ENCODE data around the gene CABP4. TPM values are rescaled to one million over a fixed set of nuclear protein-coding genes. Genes with fewer than 3 reads are reported as not detected.

The CABP4 gene
- total RNA-seq, 1 donor from 2014 or later = 0.35 TPM

DNA sequence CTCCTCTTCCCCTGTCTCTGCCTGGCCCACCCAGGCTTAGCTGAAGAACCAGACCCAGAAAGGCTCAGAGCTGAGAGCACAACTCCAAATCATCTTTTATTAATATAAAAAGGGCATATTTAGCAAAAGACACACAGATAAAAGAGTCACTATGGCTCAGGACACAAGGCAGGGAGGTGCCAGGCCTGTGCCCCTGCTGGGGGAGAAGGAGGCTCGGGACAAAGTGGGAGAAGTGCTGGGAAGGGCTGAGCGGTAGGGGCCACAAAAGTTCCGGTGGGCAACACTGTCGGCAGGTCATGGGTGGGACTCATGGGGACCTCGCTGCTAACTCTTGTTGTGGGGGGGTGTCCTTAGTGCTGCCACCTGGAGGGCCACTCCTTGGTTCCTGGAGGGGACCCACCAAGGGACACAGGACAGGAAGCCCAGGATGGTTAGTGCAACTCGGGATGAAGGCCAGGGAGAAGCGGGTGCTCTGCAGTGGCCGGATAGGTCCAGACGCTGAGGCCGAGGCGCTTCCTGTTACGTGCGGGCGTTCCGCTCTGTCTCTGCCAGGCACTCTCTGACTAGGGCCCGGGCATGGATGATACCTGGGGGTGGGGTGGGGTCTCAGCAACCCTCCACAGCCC is 51.4 kb downstream of the CABP4 start:
- Mint-ChIP-seq H3K36me3 (ENCODE audit: unreplicated experiment) (no peaks in the 10 kb centered on the region), H3K27ac (ENCODE audit: unreplicated experiment) (peak overlapping the region; percentile 93), H3K4me3 (ENCODE audit: unreplicated experiment) (peak overlapping the region; percentile 73), H3K4me1 (ENCODE audit: unreplicated experiment) (peaks cover 38% of the 10 kb centered on the region), H3K9me3 (ENCODE audit: unreplicated experiment) (no peaks in the 10 kb centered on the region), H3K27me3 (ENCODE audit: unreplicated experiment) (peaks cover 16% of the 10 kb centered on the region)
- no peak for TF ChIP-seq CTCF (IDR thresholded peaks at IDR 0.05)
- no peak for DNase-seq (ENCODE audit: extremely low spot score, unreplicated experiment)

- H3K9me3 Mint-ChIP-seq (ENCODE audit: unreplicated experiment) = no peaks in the 10 kb centered on the region
- no peak for DNase-seq (ENCODE audit: extremely low spot score, unreplicated experiment)
- H3K27me3 Mint-ChIP-seq (ENCODE audit: unreplicated experiment) = peaks cover 16% of the 10 kb centered on the region
- H3K4me1 Mint-ChIP-seq (ENCODE audit: unreplicated experiment) = peaks cover 38% of the 10 kb centered on the region
- no peak for TF ChIP-seq CTCF (IDR thresholded peaks at IDR 0.05)
- no peaks in the 10 kb centered on the region for H3K36me3 Mint-ChIP-seq (ENCODE audit: unreplicated experiment)
- H3K27ac Mint-ChIP-seq (ENCODE audit: unreplicated experiment) = peak overlapping the region; percentile 93
- H3K4me3 Mint-ChIP-seq (ENCODE audit: unreplicated experiment) = peak overlapping the region; percentile 79
Observed at GRCh38 chr11:67507242-67507863, 52.2 kb downstream of the CABP4 start.

GRCh38 chr11:67507864-67508485 is 52.8 kb downstream of the CABP4 start, which contains the start of gene CDK2AP2:
TSS of gene CDK2AP2 (minus strand) at chr11:67508162. CDS start at chr11:67508082, 80 bp downstream.
- no peak for TF ChIP-seq CTCF (IDR thresholded peaks at IDR 0.05)
- H3K4me3 Mint-ChIP-seq (ENCODE audit: unreplicated experiment) = peak within 1 kb of the TSS; percentile 79

GRCh38 chr11:67508486-67509121 is 53.5 kb downstream of the CABP4 start:
- Mint-ChIP-seq H3K27ac (ENCODE audit: unreplicated experiment) (peak overlapping the region; percentile 95), H3K4me3 (ENCODE audit: unreplicated experiment) (peak overlapping the region; percentile 79), H3K4me1 (ENCODE audit: unreplicated experiment) (peaks cover 32% of the 10 kb centered on the region), H3K9me3 (ENCODE audit: unreplicated experiment) (no peaks in the 10 kb centered on the region), H3K27me3 (ENCODE audit: unreplicated experiment) (peaks cover 23% of the 10 kb centered on the region), H3K36me3 (ENCODE audit: unreplicated experiment) (no peaks in the 10 kb centered on the region)
- DNase-seq (ENCODE audit: extremely low spot score, unreplicated experiment) = peak; percentile 99
- TF ChIP-seq CTCF (IDR thresholded peaks at IDR 0.05) = no peak

More at GRCh38 chr11:67507864-67508485, 52.8 kb downstream of the CABP4 start, which contains the start of gene CDK2AP2:
- Mint-ChIP-seq H3K27ac (ENCODE audit: unreplicated experiment) (peak within 1 kb of the TSS; percentile 95), H3K9me3 (ENCODE audit: unreplicated experiment) (no peaks in the 10 kb centered on the region), H3K27me3 (ENCODE audit: unreplicated experiment) (peaks cover 20% of the 10 kb centered on the region), H3K4me1 (ENCODE audit: unreplicated experiment) (peaks cover 37% of the 10 kb centered on the region), H3K36me3 (ENCODE audit: unreplicated experiment) (no peaks in the 10 kb centered on the region)
- DNase-seq (ENCODE audit: extremely low spot score, unreplicated experiment) = peak; percentile 99

GRCh38 chr11:67510023-67510345 is 54.8 kb downstream of the CABP4 start:
- no peak for DNase-seq (ENCODE audit: extremely low spot score, unreplicated experiment)
- Mint-ChIP-seq H3K4me3 (ENCODE audit: unreplicated experiment) (peak overlapping the region; percentile 53), H3K9me3 (ENCODE audit: unreplicated experiment) (no peaks in the 10 kb centered on the region), H3K27ac (ENCODE audit: unreplicated experiment) (no peak overlapping the region), H3K4me1 (ENCODE audit: unreplicated experiment) (peaks cover 28% of the 10 kb centered on the region), H3K36me3 (ENCODE audit: unreplicated experiment) (no peaks in the 10 kb centered on the region), H3K27me3 (ENCODE audit: unreplicated experiment) (peaks cover 32% of the 10 kb centered on the region)
- no peak for TF ChIP-seq CTCF (IDR thresholded peaks at IDR 0.05)

Data from osteocyte (in vitro differentiated cells).